ENCODE measurements around the gene ANKFY1. TPM values are rescaled to one million over a fixed set of nuclear protein-coding genes. Genes with fewer than 3 reads are reported as not detected.

ANKFY1 gene
- total and polyA plus RNA-seq, 2 donors (not counting 3 experiments of a cell fraction or from before 2014, with no cell fraction given), result 30.6 to 51.1 TPM

GRCh38 chr17:4261452-4261851 lies 2.3 kb downstream of the ANKFY1 start:
- TF ChIP-seq POLR2AphosphoS5 (IDR thresholded peaks at IDR 0.05; ENCODE audit: insufficient read depth, low read depth, low read length) (no peak), MYC (IDR thresholded peaks at IDR 0.05; ENCODE audit: low read depth, low read length) (no peak), JUN (IDR thresholded peaks at IDR 0.05; ENCODE audit: borderline replicate concordance, insufficient read depth, insufficient read length, low read depth) (no peak)

GRCh38 chr17:4258867-4259266 lies 4.9 kb downstream of the ANKFY1 start:
- Histone ChIP-seq H2AFZ (ENCODE audit: low read depth, low read length) (no peak overlapping the region), H3K27ac (ENCODE audit: insufficient read depth, low read depth, low read length) (no peak overlapping the region), H3K4me3 (replicated peaks in 1 of 3; ENCODE audit: insufficient read depth in 1 of 3, low read depth in 1 of 3, low read length in 3 of 3) (no peak overlapping the region), H3K4me1 (ENCODE audit: control insufficient read depth, extremely low read depth, insufficient read depth, low read length) (peaks cover 10% of the 10 kb centered on the region), H3K9ac (replicated peaks; ENCODE audit: extremely low read depth, insufficient read depth, low read length) (no peak overlapping the region), H3K27me3 (ENCODE audit: control insufficient read depth in 2 of 2, insufficient read depth in 2 of 2, low read length in 2 of 2) (no peaks in the 10 kb centered on the region), H3K4me2 (ENCODE audit: insufficient read depth, low read length) (no peak overlapping the region), H3K79me2 (ENCODE audit: control insufficient read depth, insufficient read depth, low read length) (peaks cover 87% of the 10 kb centered on the region), H3K36me3 (ENCODE audit: control insufficient read depth in 2 of 2, extremely low read depth in 1 of 2, insufficient read depth in 2 of 2, low read length in 2 of 2) (peaks cover 0 to 3% of the 10 kb centered on the region in 2 experiments), H3K9me3 (replicated peaks; ENCODE audit: control insufficient read depth, insufficient read depth, low read length) (no peaks in the 10 kb centered on the region), H3K9me1 (replicated peaks; ENCODE audit: control insufficient read depth, extremely low read depth, insufficient read depth, low read length) (no peaks in the 10 kb centered on the region), H4K20me1 (replicated peaks; ENCODE audit: control insufficient read depth, extremely low read depth, insufficient read depth, low read length) (peaks cover 3% of the 10 kb centered on the region)
- CTCF ChIA-PET, result interaction anchor here (1.1 to 1.3 kb wide), 2 partner anchors 29 to 127 kb away, joined by 4 read pairs; no protein-coding TSS in a partner anchor
- intact Hi-C loops (cut with micrococcal nuclease) (no loop called here), dilution Hi-C loops (cut with MboI; ENCODE audit: extremely low pct_ligation_motif_present, low sequenced_read_pairs) (no loop called here)
- DNase-seq (ENCODE audit: low read depth, low spot score) (no peak), FAIRE-seq (no peak)
- POLR2A ChIA-PET, result interaction anchor here (2.0 kb wide), 1 partner anchor 28 kb away, joined by 4 read pairs; no protein-coding TSS in a partner anchor
- no TSS peak for BruUV-seq (replicated peaks)
- TF ChIP-seq JUN (IDR thresholded peaks at IDR 0.05; ENCODE audit: borderline replicate concordance, insufficient read depth, insufficient read length, low read depth) (no peak), MAX (IDR thresholded peaks at IDR 0.05; ENCODE audit: insufficient read depth, insufficient read length) (no peak), MYC (IDR thresholded peaks at IDR 0.05; ENCODE audit: low read depth, low read length) (no peak), CTCF (IDR thresholded peaks at IDR 0.05; ENCODE audit: extremely low read depth in 1 of 2, insufficient read depth in 1 of 2, low read depth in 1 of 2, low read length in 2 of 2) (no peak), POLR2A (IDR thresholded peaks at IDR 0.05; ENCODE audit: low read depth, low read length) (no peak), GATA2 (IDR thresholded peaks at IDR 0.05; ENCODE audit: insufficient read depth, insufficient read length, low read depth, low read length) (no peak), EZH2 (IDR thresholded peaks at IDR 0.05; ENCODE audit: borderline replicate concordance, low read depth, low read length, severe bottlenecking) (no peak), POLR2AphosphoS5 (IDR thresholded peaks at IDR 0.05; ENCODE audit: insufficient read depth, low read depth, low read length) (no peak), FOS (IDR thresholded peaks at IDR 0.05; ENCODE audit: borderline replicate concordance, insufficient read depth, low read length) (no peak)

More at GRCh38 chr17:4261452-4261851, 2.3 kb downstream of the ANKFY1 start:
- no peak for DNase-seq (ENCODE audit: low read depth, low spot score)
- no peaks in the 10 kb centered on the region for H3K9me3 ChIP-seq (replicated peaks; ENCODE audit: control insufficient read depth, insufficient read depth, low read length)
- H3K9me1 ChIP-seq (replicated peaks; ENCODE audit: control insufficient read depth, extremely low read depth, insufficient read depth, low read length), result no peaks in the 10 kb centered on the region
- FAIRE-seq, result no peak
- no TSS peak for BruUV-seq (replicated peaks)
- H3K27me3 ChIP-seq (ENCODE audit: control insufficient read depth in 2 of 2, insufficient read depth in 2 of 2, low read length in 2 of 2), result no peaks in the 10 kb centered on the region
- peaks cover 70% of the 10 kb centered on the region for H3K79me2 ChIP-seq (ENCODE audit: control insufficient read depth, insufficient read depth, low read length)
- POLR2A ChIA-PET, result no interaction called here
- no peak overlapping the region for H3K4me2 ChIP-seq (ENCODE audit: insufficient read depth, low read length)
- dilution Hi-C loops (cut with MboI; ENCODE audit: extremely low pct_ligation_motif_present, low sequenced_read_pairs), result no loop called here
- no peak overlapping the region for H3K27ac ChIP-seq (ENCODE audit: insufficient read depth, low read depth, low read length)
- H3K9ac ChIP-seq (replicated peaks; ENCODE audit: extremely low read depth, insufficient read depth, low read length), result no peak overlapping the region
- intact Hi-C loops (cut with micrococcal nuclease), result loop anchor here (5.0 kb wide), 1 partner anchor 44 kb away; no protein-coding TSS in a partner anchor
- peaks cover 0 to 3% of the 10 kb centered on the region in 2 experiments for H3K36me3 ChIP-seq (ENCODE audit: control insufficient read depth in 2 of 2, extremely low read depth in 1 of 2, insufficient read depth in 2 of 2, low read length in 2 of 2)
- peaks cover 16% of the 10 kb centered on the region for H3K4me1 ChIP-seq (ENCODE audit: control insufficient read depth, extremely low read depth, insufficient read depth, low read length)
- H3K4me3 ChIP-seq (replicated peaks in 1 of 3; ENCODE audit: insufficient read depth in 1 of 3, low read depth in 1 of 3, low read length in 3 of 3), result no peak overlapping the region
- H2AFZ ChIP-seq (ENCODE audit: low read depth, low read length), result no peak overlapping the region
- peaks cover 3% of the 10 kb centered on the region for H4K20me1 ChIP-seq (replicated peaks; ENCODE audit: control insufficient read depth, extremely low read depth, insufficient read depth, low read length)
- CTCF ChIA-PET, result interaction anchor here (0.9 to 2.1 kb wide), 5 partner anchors 11 to 43 kb away, joined by 3 to 21 read pairs (median 3); no protein-coding TSS in a partner anchor

All from endothelial cell of umbilical vein (primary cell).